K562 (cell line): ENCODE measurements around the gene ANKRD33. TPM values are rescaled to one million over a fixed set of nuclear protein-coding genes. Genes with fewer than 3 reads are reported as not detected.
A peak's percentile ranks its signal among the peaks of the same experiment; 100 is the strongest.

Source experiments
- ATF3 ChIP-seq, 2 experiments: fragments of 450-650 bp in 1 of 2; sonication (generic) in 1 of 2; formaldehyde crosslinking in 1 of 2; IDR thresholded peaks in 1 of 2; conservative IDR thresholded peaks in 1 of 2; 2 replicates each; pipeline versions ENCODE4 v1.6.1 to v1.8.1; 2016 to 2023; ENCODE audit warnings: mild to moderate bottlenecking in 2 of 2, moderate library complexity in 2 of 2, inconsistent platforms in 1 of 2, missing genetic modification reagents in 1 of 2
- CBFA2T3 ChIP-seq: fragments of 450-650 bp; IDR thresholded peaks from 2 replicates; pipeline ENCODE4 v1.6.1; 2017
- CTBP1 ChIP-seq: fragments of 450-650 bp; IDR thresholded peaks from 2 replicates; pipeline ENCODE4 v1.6.1; 2016; ENCODE audit warnings: borderline replicate concordance
- DLX4 ChIP-seq: fragments of 250-450 bp; sonication (Bioruptor Pico); IDR thresholded peaks from 2 replicates; pipeline ENCODE4 v1.6.1; 2021; ENCODE audit warnings: mild to moderate bottlenecking
- HDAC6 ChIP-seq: IDR thresholded peaks from 2 replicates; pipeline ENCODE4 v1.6.1; 2012; ENCODE audit warnings: low read depth, mild to moderate bottlenecking, control low read depth, inconsistent platforms, low read length, moderate library complexity
- JUN ChIP-seq, 2 experiments: sonication (generic) in 1 of 2; formaldehyde crosslinking in 1 of 2; IDR thresholded peaks; 2 replicates each; pipeline versions ENCODE4 v1.6.1 to v1.8.0; 2012 to 2022; ENCODE audit warnings: borderline replicate concordance in 2 of 2, mild to moderate bottlenecking in 2 of 2, improper control_type of control experiment in 1 of 2, low read depth in 1 of 2, low read length in 1 of 2, missing genetic modification reagents in 1 of 2
- L3MBTL2 ChIP-seq: fragments of 450-650 bp; IDR thresholded peaks from 2 replicates; pipeline ENCODE4 v1.6.1; 2016; ENCODE audit warnings: mild to moderate bottlenecking, moderate library complexity
- NRF1 ChIP-seq, 2 experiments: fragments of 450-650 bp; IDR thresholded peaks in 1 of 2; conservative IDR thresholded peaks in 1 of 2; 2 replicates each; pipeline ENCODE4 v1.6.1; 2014; ENCODE audit warnings: mild to moderate bottlenecking in 2 of 2
- SFPQ ChIP-seq: fragments of 200-400 bp; formaldehyde crosslinking; IDR thresholded peaks from 2 replicates; pipeline ENCODE4 v1.6.1; 2017; ENCODE audit warnings: mild to moderate bottlenecking, low read depth, low read length, moderate library complexity
- TCF7L2 ChIP-seq: fragments of 150-350 bp; IDR thresholded peaks from 2 replicates; pipeline ENCODE4 v1.6.1; 2016; ENCODE audit warnings: low read depth, mild to moderate bottlenecking, low read length, moderate library complexity
- TFAP4 ChIP-seq: sonication (generic); formaldehyde crosslinking; IDR thresholded peaks from 2 replicates; pipeline ENCODE4 v1.8.0; 2022; ENCODE audit warnings: missing genetic modification reagents, mild to moderate bottlenecking, moderate library complexity, borderline replicate concordance
- ZNF324 ChIP-seq: fragments of 250-450 bp; sonication (Bioruptor Pico); IDR thresholded peaks from 2 replicates; pipeline ENCODE4 v1.4.0; 2020; ENCODE audit warnings: mild to moderate bottlenecking
- ZNF41 ChIP-seq: fragments of 250-450 bp; sonication (Bioruptor Pico); conservative IDR thresholded peaks from 2 replicates; pipeline ENCODE4 v1.4.0; 2020; ENCODE audit warnings: mild to moderate bottlenecking
- polyA plus RNA-seq, 8 experiments: library from polyadenylated mRNA; depleted of rRNA in 4 of 8; stranded (reverse) in 5 of 8; unstranded in 3 of 8; fragments of >200 nt; fragmentation: Nextera tagmentation in 2 of 8; fragmentation: Illumina TruSeq in 1 of 8; extraction: Ambion mirVana in 2 of 8; extraction: Trizol in 1 of 8; gene quantifications; 2 replicates each; pipeline versions ENCODE4 v1.2.1 to v1.2.3, GENCODE V29; 2011 to 2014; ENCODE audit warnings: inconsistent platforms in 1 of 8, missing spikeins in 1 of 8
- total RNA-seq, 7 experiments: library from RNA; depleted of rRNA in 6 of 7; stranded (reverse); fragments of >200 nt in 6 of 7; fragmentation: Illumina TruSeq in 2 of 7; extraction: Trizol in 2 of 7; gene quantifications; 2 replicates each; pipeline versions ENCODE4 v1.2.1 to v1.2.3, GENCODE V29; 2011 to 2021; ENCODE audit warnings: low replicate concordance in 1 of 7
- TF ChIP-seq, protein P1 (sequence below): fragments of 150-350 bp; IDR thresholded peaks from 2 replicates; pipeline ENCODE4 v1.6.1; 2014; ENCODE audit warnings: low read depth, mild to moderate bottlenecking, low read length, borderline replicate concordance
- TF ChIP-seq, protein P2 (sequence below): sonication (generic); formaldehyde crosslinking; IDR thresholded peaks from 2 replicates; pipeline ENCODE4 v1.9.0; 2022; ENCODE audit warnings: mild to moderate bottlenecking, missing genetic modification reagents

The ANKRD33 gene
- total and polyA plus RNA-seq, 9 of the 15 experiments (the other 6 are each of a cell fraction or from before 2014, with no cell fraction given) = 0.04 to 0.11 (median 0.07) TPM; not detected in 4

DNA sequence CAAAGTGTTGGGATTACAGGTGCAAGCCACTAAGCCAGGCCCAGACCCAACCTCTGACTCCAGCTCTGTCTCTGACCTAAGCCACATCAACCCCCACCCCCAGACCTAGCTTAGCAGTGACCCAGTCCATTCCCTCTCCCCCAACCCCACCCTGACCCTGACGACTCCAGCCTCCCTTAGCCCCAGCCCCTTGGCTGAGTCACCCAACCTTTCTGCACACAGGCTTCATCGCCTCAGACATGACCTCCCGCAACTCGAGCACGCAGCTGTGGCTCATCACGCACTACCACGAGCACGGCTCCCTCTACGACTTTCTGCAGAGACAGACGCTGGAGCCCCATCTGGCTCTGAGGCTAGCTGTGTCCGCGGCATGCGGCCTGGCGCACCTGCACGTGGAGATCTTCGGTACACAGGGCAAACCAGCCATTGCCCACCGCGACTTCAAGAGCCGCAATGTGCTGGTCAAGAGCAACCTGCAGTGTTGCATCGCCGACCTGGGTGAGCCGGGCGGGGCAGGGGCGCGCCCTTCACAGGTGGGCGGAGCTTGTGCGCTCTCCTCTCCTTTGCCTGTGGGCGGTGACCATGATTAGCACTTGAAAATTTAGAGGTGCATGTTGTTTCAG, 27.2 kb downstream of the ANKRD33 start (continued):
- no peak for TF ChIP-seq DLX4 (CRISPR knock-in tag)
- no peak for TF ChIP-seq HDAC6
- peak in 1 of 2 experiments; percentile 45; a peak in 1 of 4 replicates for TF ChIP-seq NRF1 (conservative IDR thresholded peaks at IDR 0.05 in 1 of 2, IDR thresholded peaks at IDR 0.05 in 1 of 2)
- TF ChIP-seq, protein P1, sequence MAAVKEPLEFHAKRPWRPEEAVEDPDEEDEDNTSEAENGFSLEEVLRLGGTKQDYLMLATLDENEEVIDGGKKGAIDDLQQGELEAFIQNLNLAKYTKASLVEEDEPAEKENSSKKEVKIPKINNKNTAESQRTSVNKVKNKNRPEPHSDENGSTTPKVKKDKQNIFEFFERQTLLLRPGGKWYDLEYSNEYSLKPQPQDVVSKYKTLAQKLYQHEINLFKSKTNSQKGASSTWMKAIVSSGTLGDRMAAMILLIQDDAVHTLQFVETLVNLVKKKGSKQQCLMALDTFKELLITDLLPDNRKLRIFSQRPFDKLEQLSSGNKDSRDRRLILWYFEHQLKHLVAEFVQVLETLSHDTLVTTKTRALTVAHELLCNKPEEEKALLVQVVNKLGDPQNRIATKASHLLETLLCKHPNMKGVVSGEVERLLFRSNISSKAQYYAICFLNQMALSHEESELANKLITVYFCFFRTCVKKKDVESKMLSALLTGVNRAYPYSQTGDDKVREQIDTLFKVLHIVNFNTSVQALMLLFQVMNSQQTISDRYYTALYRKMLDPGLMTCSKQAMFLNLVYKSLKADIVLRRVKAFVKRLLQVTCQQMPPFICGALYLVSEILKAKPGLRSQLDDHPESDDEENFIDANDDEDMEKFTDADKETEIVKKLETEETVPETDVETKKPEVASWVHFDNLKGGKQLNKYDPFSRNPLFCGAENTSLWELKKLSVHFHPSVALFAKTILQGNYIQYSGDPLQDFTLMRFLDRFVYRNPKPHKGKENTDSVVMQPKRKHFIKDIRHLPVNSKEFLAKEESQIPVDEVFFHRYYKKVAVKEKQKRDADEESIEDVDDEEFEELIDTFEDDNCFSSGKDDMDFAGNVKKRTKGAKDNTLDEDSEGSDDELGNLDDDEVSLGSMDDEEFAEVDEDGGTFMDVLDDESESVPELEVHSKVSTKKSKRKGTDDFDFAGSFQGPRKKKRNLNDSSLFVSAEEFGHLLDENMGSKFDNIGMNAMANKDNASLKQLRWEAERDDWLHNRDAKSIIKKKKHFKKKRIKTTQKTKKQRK = no peak
- TF ChIP-seq, protein P2, sequence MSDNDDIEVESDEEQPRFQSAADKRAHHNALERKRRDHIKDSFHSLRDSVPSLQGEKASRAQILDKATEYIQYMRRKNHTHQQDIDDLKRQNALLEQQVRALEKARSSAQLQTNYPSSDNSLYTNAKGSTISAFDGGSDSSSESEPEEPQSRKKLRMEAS = peak; percentile 77
- peak; percentile 9; the same call in 1 of the 2 replicates for TF ChIP-seq JUN (IDR thresholded peaks at IDR 0.05; ENCODE audit: borderline replicate concordance, low read depth, low read length)
- no peak for TF ChIP-seq JUN (CRISPR knock-in tag; IDR thresholded peaks at IDR 0.05; ENCODE audit: borderline replicate concordance)
- TF ChIP-seq CBFA2T3 = 0 out of 2 replicates have a peak, but pooled peaks have one; percentile 9
- peak; percentile 31; the same call in 1 of the 2 replicates for TF ChIP-seq TFAP4 (CRISPR knock-in tag)
- TF ChIP-seq TCF7L2 = no peak
- no peak for TF ChIP-seq ZNF324 (CRISPR knock-in tag)
- no peak for TF ChIP-seq ZNF41 (CRISPR knock-in tag)
- no peak for TF ChIP-seq SFPQ
- peak; percentile 59 for TF ChIP-seq ATF3 (IDR thresholded peaks at IDR 0.05)
- no peak for TF ChIP-seq ATF3 (CRISPR knock-in tag; conservative IDR thresholded peaks at IDR 0.05)
- TF ChIP-seq CTBP1 = peak; percentile 29; the same call in 1 of the 2 replicates
- TF ChIP-seq L3MBTL2 = peak; percentile 72
